ENCODE data around the gene TRNP1.
A peak's percentile ranks its signal among the peaks of the same experiment; 100 is the strongest.
"Not testable (repeated sequence)": the region's sequence is repeated elsewhere in the genome, so short reads cannot be mapped to it uniquely, and the experiment has no call there.

Gene TRNP1, protein sequence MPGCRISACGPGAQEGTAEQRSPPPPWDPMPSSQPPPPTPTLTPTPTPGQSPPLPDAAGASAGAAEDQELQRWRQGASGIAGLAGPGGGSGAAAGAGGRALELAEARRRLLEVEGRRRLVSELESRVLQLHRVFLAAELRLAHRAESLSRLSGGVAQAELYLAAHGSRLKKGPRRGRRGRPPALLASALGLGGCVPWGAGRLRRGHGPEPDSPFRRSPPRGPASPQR

DNA sequence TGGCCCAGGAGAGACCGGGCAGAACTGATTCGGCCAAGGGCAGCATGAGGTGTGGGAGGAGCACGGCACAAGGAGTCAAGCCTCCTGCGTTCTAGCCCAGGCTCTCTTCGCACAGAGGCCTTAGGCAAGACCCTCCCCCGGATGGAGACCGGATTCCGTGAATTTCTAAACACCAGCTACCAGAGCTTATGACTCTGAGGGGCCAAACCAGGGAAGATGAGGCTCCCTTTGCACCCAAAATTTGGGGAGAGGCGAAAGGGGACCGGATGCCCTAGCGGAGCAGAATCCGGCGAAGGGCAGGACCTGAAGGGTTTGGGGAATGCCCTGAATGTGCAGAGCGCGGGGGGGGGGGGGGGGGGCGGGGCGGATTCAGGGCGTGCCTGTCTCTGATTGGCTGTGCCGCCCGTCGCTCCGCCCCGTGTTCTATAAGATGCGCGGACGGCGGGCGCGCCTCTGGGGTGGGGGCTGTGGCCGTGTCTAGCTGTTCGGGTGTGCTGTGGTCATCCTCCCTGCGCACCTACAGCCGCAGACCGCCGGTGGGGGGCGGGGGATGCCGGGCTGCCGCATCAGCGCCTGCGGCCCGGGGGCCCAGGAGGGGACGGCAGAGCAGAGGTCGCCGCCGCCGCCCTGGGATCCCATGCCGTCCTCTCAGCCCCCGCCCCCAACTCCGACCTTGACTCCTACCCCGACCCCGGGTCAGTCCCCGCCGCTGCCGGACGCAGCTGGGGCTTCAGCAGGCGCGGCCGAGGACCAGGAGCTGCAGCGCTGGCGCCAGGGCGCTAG, at the start of gene TRNP1:
Gene TRNP1 (plus strand): TSS at position 456 of the 783 bp plus-strand sequence. CDS start 95 bp downstream, at position 551.
- DNase-seq, result peak; percentile 70

DNA sequence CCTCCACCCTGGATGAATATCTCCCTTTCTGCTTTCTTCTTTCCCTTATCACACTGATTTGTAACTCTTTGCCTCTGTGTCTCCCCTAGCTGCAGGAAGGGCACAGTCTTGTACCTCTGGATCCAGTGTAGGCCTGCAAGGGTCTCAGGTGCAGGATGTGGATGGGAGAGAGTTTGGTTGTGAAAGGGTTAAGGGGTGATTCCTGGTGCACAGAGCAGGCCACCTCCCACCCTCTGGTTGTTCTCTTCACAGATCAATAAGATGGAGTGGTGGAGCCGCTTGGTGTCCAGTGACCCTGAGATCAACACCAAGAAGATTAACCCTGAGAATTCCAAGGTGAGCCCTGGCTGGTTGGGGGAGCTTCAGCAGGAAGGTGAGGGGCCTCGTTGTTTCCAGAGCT, 48.4 kb upstream of the TRNP1 start:
- DNase-seq, result no peak

DNA sequence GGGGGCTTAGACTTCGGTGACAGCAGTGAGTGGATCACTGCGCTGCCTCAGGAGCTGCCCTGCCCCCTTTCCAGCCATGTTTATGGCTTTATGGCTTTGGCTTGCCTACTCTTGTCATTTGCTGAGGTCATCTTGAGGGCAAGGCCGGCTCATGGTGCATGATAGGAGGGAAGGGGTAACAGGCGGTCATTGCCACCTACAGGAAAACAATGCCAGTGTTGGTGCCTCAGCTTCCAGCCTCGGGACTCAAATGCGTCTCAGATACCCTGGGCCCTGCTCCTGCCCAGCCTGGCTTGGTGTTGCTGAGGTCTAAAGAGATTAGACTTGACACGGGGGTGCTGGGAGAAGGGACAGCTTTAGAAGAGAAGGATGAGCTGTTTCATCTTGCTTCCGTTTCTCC, 47.8 kb upstream of the TRNP1 start:
- no peak for DNase-seq

DNA sequence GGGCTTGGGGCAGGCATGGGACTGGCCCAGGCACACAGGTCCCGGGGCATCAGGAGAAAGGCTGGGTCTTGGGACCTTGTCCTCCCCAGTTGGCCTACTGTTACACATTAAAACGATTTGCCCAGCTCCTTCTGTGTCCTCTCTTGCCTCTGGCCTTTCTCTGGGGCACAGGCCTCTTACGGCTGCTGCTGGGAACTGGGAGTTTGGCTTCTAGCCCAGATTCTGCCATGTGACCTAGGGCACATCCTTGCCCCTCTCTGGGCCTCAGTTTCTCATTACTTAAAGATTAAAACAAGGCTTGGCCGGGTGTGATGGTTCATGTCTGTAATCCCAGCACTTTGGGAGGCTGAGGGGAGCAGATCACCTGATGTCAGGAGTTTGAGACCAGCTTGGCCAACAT, 47.2 kb upstream of the TRNP1 start:
- DNase-seq, result no peak

DNA sequence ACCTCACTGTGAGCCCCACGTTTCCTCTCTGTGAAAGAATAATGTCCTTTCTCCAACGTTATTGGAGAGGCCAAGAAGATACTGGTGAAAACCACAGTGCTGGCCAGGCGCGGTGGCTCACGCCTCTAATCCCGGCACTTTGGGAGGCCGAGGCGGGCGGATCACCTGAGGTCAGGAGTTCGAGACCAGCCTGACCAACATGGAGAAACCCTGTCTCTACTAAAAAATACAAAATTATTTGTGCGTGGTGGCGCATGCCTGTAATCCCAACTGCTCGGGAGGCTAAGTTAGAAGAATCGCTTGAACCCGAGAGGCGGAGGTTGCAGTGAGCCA, 44.8 kb upstream of the TRNP1 start:
- DNase-seq, result not testable (repeated sequence)

DNA sequence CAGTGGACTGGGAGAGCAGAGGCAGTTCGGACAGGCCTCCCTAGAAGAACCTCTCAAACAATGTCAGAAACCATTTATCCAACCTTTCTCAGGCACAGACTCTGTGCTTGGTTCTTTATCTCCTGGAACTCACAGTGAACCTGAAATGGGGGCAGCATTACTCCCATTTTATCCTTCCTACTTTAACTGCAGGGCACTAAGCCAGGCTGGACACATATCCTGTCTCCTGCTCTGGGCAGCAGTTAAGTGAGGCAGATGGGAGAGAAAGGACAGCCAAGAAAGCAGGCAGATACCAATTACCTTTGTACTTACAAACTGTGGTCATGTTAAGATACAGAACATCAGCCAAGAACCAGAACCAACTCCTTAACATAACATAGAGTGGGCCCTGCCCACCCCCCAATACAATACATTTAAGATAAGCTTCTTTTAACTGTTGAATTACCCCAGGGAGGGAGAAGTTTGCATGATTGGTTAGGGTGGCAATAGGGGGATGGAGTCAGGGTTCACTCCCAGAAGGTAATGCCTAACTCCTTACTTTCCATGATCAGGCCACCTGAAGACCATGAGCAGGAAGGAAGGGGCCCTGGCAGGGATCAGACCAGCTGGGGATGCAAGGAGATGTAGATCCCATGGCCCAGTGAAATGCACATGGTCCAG, 44.1 kb upstream of the TRNP1 start:
- DNase-seq, result no peak

DNA sequence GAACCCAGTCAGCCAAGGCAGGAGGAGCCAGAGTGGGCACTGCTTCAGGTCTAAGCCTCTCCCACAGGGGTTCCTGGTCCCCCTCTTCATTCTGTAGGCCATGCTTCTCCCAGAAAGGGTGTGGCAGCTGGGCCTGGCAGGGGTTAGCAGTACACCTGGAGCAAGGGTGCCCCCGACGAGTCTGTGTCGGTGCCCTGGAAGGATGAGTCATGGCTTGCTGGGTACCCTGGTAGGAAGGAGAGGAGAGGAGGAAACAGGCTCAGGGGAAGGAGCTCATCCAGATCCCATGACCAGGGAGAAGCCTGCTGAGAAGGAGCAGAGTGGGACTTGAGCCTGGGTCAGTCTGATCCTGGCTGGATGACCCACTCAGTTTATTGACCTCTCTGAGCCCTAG, 43.6 kb upstream of the TRNP1 start:
- no peak for DNase-seq

DNA sequence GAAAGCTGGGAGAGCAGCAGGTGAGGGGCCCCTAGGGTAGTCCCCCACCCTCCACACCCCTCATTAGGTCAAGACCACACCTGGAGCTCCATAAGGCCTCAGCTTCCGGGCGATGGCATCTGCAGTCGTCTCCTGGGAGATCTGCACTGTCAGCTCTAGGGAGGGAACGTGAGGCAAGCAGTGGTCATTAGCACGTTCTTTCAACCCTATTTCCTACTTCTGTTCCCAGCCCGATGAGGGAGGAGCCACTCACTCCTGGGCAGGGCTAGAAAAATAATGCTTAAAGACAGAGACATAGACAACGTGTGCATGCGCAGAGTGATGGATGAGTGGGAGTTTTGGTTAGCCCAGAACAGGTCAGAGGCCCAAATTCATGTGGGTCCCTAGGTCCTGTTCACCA, 42.9 kb upstream of the TRNP1 start:
- no peak for DNase-seq

DNA sequence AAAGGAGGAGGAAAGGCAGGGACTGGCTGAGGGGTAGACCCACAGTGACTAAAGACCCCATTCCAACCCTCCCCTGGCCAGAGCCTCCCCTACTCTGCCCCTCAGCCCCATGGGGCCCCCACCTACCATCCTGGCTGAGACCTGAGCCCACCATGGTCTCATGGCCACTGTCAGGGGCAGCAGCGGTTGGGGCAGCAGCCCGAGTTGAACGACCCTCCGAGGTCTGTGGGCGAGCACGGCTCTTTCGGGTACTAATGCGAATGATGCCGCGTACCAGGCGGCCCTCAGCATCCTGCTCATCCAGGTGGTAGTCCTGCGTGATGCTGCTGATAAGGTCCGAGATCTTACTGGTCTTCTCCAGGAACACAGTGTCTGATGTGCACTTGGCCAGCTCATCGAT, 42.3 kb upstream of the TRNP1 start:
- no peak for DNase-seq

DNA sequence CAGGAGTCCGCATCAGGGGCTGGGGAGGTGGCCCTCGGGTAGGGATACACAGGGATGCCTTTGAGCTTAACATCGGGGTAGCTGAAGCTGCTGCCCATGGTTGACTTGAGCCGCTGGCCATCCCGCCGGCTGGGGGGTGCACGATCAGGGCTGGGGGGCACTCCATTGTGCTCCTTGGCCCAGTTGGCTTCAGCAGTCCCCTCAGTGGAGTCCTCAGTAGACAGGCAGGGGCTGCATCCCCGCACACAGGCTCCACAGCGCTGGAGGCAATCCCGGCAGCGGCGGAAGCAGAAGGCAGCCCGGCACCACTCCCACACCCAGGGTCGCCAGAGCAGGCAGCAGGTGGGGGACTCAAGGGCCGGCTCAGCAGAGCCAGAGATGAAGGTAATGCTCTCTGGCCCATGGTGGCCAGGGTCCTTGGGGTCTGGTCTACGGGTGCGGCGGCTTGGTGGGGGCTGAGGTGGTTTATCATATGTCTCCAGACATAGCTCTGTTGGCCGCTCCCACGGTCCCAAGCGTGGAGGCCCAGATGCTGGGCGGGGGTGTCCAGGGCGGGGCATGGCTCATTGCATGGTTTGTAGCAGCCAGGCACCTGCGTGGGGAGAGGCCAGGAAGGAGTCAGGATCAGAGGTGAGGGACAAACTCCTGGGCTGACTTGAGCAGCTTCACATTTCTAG, 41.5 kb upstream of the TRNP1 start:
- no peak for DNase-seq

DNA sequence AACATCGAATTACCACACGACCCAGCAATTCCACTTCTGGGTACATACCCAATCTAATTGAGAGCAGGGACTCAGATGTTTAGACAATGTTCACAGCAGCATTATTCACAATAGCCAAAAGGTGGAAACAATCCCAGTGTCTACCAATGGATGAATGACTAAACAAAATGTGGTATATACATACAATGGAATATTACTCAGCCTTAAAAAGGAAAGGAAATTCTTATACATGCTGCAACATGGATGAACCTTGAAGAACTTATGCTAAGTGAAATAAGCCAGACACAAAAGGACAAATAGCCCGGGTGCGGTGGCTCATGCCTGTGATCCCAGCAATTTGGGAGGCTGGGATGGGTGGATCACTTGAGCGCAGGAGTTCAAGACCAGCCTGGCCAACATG, 40.1 kb upstream of the TRNP1 start:
- no peak for DNase-seq

DNA sequence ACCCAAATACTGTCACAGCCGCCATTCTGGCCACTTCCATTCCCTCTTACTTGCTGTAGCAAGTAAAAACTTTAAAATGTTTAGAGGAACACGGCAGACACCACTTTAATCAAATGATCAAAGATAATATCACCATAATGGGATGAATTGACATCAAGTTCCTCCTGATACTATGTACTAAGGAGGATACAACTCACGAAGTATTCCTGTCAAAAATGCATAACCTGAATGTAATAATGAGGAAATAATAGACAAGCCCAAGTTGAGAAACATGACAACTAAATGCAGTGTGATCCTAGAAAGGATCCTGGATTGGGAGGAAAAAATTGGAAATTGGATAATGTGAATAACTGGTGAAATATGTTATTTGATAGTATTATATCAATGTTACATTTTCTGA, 37.2 kb upstream of the TRNP1 start:
- no peak for DNase-seq

DNA sequence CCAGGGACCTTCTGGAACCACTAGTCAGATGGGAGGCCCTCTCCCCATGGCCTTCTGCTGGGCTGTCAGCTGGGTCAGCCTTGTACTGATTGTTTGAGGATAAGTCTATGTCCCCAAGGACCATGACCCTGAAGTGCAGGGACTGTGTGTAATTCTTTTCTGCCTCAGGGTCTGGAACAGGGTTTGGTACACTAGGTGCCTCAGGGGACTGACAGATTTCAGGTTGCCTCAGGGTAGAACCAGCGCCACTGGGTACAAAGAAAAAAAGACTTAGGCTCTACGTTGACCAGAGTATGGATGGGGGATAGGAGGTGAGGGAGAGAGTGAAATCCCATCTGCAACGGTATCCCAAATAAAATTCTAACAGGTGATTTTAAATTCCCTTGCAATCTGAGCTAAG, 36.2 kb upstream of the TRNP1 start:
- no peak for DNase-seq

DNA sequence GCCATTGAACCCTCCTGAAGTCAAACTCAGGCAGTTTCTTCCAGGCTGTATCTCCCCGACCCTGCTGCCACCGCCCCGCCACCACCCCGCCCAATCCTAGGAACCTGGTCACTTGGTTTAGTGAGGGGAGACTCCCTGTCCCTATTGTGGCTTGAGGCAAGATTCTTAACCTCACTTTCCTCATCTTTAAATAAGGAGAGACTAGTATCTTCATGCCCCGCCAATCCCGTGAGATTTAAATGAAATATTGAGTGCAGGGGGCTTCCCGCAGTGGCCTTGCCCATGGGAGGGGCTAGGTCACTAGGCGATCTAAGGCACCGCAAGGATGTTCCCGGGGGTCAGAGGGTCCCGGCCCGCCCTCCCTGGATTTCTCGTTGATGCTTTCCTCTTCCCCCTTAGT, 34.2 kb upstream of the TRNP1 start:
- DNase-seq, result no peak

DNA sequence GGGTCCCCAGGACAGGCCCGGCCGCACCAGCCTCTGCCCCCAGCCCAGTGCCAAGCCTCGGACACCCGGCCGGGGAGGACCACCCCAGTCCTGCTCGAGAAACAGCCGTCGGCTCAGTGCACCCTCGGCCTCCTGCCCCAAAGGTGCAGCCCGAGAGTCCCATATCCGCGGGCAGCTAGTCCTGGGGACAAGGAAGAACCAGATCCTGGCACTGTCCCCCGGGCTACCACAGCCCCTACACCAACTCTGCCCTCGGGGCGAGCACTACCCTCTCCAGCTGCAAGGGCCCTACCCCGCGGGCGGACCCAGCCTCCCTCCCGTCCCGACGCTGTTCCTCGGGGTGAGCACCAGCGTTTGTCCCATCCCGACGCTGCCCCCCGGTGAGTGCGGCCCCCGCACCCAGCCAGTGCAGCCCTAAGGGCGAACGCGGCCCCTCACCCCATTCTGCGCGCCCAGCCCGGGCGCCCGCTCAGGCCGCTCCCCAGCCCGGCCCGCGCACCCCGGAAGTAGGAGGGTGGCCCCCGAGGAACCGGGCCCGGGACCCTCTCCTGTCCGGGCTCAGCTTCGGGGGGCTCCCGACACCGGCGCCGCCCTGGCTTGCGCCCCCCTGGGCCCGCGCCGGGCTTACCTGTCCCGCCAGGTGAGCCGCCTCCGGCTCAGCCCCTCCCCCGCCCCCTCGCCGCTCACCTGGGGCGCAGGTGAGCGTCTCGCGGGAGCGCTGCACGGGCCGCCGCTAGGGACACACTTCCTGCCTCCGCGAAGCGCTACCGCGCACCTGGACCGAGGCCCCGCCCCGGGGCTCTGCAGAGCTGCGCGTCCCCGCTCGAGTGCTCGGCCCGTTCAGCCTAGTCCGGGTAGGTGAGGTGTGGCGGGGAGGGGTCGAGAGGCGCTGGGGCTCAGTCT, 33.5 kb upstream of the TRNP1 start, which contains the start of gene KDF1:
Gene KDF1 (minus strand): TSS at position 747 of the 903 bp plus-strand sequence. CDS start 8,088 bp downstream, outside the sequence.
- peak; percentile 49 for DNase-seq

DNA sequence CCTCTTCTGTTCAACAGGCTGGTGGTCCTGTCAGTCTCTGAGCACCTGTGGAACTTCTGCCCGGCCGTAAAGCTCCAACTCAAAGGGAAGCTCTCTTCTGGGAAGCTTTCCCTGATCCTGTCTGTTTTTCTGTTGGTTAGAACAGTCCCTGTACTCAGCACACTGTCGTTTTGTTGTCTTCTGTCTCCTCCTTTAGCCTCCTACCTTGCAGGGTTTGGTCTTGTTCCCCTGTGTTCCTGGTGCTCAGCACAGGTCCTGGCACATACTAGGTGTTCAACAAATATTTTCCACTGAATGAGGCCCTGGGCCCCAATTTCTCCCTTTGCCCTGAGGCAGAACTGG, 32.9 kb upstream of the TRNP1 start:
- DNase-seq, result no peak

DNA sequence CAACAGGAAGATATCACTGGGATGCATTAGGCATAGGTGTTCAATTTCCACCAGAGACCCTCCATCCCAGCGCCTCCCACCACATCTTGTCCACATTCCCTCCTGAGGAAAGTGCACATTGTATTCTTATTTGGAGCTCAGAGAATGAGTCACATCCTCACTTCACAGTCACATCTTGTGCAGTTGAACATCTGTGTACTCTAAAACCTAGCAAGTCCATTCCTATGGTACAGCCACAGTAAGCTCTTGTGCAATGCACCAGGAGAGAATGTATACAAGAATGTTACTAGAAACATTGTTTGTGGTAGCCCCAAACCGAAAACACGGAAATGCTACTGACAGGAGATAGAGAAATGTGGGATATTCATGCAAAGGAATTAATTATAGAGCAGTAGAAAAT, 31.7 kb upstream of the TRNP1 start:
- DNase-seq, result no peak

DNA sequence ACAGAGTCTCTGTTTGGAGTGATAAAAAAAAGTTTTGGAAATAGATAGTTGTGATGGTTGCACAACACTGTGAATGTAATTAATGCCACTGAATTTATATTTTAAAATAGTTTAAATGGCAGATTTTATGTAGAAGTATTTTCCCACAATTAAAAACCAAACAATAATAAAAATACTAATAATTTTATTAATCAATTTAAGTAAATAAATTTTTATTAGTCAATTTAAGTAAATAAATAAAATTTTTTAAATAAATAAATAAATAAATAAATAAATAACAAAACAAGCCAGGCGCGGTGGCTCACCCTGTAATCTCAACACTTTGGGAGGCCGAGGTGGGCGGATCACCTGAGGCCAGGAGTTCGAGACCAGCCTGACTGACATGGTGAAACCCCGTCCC, 28.3 kb upstream of the TRNP1 start:
- DNase-seq, result no peak

DNA sequence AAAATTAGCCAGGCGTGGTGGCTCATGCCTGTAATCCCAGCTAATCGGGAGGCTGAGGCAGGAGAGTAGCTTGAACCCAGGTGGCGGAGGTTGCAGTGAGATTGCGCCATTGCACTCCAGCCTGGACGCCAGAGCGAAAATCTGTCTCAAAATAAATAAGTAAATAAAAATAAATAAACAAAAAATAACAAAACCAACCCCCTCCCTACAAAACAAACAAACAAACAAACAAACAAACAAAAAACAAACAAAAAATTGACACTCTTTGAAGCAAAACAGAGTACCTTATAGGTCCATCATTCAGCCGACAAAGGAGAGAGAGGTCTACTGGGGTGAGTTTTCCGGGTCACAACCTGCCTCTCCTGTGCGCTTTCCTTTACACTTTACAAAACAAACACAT, 27.9 kb upstream of the TRNP1 start:
- DNase-seq, result no peak

DNA sequence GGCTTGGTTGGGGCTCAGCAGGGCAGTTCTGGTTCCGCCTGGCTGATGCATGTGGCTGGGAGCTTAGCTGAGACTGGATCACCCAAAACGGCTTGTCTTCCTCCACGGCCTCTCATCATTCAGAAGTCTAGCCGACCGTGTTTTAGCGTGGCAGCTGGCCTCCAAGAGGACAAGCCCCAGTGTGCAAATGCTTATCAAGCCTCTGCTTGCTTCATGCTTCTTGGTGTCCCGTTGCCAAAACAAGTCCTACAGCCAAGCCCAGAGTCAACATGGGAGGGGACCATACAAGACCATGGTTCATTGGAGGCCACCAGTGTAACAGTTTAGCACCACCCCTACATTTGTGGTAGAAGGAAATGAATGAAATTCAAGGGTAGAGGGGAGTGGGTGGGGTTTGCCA, 22.7 kb upstream of the TRNP1 start:
- no peak for DNase-seq

DNA sequence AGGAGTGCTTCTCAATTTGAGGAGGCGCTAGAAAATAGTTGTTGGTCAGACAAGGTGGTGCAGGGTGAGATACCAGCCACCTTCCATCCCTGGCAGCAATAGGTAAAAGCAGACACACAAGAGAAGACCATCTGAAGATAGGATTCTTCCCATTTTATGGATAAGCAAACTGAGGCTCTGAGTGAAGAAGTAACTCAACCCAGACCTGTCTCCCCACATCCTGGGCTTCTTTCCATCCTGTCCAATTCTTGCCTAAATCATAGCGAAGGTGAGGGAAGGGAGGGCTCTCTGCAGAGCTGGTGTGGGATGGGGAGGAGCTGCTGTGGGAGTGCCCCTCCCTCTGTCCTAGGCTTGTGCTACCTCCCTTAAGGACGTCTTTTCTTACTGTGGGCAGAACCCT, 21.9 kb upstream of the TRNP1 start:
- DNase-seq, result no peak

DNA sequence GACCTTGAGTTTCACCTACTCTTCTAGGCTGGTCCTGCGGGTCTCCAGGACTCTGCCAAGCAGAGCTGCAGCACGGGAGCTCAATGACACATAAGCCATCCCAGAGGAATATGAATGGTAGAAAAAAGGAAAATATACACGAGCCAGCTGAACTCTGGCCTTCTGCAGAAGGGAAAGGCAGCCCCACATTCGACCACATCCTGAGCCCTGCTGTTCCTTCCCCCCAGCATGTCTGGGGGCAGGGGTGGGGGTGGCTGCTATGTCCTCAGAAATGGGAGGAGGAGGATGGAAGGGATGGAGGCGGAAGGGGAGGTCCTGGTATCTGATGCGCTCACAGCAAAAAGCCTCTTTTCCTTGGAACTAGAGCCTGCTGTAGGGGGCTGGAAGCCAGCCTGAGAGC, 21.1 kb upstream of the TRNP1 start:
- DNase-seq, result no peak

DNA sequence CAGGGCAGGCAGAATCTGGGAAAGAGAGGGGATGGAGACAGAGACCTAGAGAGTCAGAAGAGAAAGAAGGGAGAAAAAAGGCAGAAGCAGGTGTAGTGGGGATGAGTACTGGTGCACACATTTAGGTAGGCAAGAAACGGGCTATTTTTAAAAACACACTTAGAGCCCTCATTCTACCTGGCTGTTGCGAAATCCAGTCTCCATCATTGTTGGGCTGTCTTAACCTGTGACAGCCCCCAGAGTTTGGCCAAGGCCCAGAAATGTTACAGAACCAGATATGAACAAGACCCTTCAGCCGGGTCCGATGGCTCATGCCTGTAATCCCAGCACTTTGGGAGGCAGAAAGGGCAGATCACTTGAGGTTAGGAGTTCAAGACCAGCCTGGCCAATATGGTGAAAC, 20.7 kb upstream of the TRNP1 start:
- DNase-seq, result no peak
